ENCODE data around the gene ATP6V1C2.

GRCh38 chr2:10824191-10824590 is 102.8 kb downstream of the ATP6V1C2 start:
- TF ChIP-seq, protein P1, sequence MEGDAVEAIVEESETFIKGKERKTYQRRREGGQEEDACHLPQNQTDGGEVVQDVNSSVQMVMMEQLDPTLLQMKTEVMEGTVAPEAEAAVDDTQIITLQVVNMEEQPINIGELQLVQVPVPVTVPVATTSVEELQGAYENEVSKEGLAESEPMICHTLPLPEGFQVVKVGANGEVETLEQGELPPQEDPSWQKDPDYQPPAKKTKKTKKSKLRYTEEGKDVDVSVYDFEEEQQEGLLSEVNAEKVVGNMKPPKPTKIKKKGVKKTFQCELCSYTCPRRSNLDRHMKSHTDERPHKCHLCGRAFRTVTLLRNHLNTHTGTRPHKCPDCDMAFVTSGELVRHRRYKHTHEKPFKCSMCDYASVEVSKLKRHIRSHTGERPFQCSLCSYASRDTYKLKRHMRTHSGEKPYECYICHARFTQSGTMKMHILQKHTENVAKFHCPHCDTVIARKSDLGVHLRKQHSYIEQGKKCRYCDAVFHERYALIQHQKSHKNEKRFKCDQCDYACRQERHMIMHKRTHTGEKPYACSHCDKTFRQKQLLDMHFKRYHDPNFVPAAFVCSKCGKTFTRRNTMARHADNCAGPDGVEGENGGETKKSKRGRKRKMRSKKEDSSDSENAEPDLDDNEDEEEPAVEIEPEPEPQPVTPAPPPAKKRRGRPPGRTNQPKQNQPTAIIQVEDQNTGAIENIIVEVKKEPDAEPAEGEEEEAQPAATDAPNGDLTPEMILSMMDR (IDR thresholded peaks at IDR 0.05) = no peak
- no peak for TF ChIP-seq EZH2phosphoT487 (IDR thresholded peaks at IDR 0.05)
- TF ChIP-seq EZH2 (IDR thresholded peaks at IDR 0.05) = no peak

All from neural progenitor cell (in vitro differentiated cells).